Mesangial cell (primary cell): ENCODE data around the gene HSP90B1. TPM values are rescaled to one million over a fixed set of nuclear protein-coding genes. Genes with fewer than 3 reads are reported as not detected.

Experiments
- total RNA-seq: library from RNA; depleted of rRNA; stranded (reverse); fragments of >200 nt; gene quantifications from 2 replicates; pipeline ENCODE4 v1.2.3, GENCODE V29; 2015

The HSP90B1 gene
- 161 and 336 TPM in 2 replicates for total RNA-seq

DNA sequence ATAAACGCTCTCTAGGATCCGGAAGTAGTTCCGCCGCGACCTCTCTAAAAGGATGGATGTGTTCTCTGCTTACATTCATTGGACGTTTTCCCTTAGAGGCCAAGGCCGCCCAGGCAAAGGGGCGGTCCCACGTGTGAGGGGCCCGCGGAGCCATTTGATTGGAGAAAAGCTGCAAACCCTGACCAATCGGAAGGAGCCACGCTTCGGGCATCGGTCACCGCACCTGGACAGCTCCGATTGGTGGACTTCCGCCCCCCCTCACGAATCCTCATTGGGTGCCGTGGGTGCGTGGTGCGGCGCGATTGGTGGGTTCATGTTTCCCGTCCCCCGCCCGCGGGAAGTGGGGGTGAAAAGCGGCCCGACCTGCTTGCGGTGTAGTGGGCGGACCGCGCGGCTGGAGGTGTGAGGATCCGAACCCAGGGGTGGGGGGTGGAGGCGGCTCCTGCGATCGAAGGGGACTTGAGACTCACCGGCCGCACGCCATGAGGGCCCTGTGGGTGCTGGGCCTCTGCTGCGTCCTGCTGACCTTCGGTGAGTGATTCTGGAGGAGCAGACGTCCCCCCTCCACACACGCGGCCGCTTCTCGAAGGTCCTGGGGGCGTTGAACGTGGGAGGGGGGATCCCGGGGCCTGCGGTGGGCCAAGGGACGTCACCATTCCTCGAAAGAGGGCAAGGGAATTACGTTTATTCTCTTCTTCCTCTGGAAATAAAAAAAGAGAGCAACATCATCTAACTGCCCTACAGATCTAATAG is at the start of gene HSP90B1:
Gene HSP90B1 (plus strand): TSS at position 377 of the 753 bp plus-strand sequence. CDS start 106 bp downstream, at position 483.

DNA sequence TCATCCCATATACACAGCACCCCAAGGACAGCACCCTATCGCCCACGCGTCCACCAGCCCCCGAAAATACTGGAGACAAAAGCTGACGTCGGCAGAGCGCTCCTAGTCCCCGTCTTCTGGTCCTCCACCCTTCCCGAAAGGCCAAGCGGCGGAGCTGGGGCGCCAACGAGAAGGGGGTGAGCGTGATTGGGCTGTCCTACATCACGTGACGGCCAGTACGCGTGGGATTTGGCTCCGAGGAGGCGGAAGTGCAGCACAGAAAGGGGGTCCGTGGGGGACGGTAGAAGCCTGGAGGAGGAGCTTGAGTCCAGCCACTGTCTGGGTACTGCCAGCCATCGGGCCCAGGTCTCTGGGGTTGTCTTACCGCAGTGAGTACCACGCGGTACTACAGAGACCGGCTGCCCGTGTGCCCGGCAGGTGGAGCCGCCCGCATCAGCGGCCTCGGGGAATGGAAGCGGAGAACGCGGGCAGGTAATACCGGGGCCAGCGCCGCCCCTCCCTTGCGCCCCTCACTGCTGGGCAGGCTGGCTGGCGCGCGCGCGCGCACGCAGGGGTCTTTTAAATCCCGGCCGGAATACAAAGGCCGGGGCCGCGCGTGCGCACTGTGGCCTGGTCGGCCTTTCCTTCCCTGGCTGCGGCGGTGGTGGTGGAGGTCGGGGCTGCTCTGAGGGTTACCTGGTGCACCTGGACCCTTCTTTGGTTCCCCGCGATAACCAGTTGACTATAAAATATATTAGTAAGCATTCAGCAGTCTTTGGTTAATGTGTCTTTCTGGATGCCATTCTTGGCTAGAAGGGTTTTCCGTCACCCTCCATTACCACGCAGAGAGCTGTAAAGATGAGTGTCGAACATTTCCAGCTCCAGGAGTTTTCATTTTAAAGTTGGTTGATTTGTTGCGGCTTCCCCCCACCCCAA is 35.6 kb downstream of the HSP90B1 start, which contains the start of gene TDG:
Gene TDG (plus strand): TSS at position 283 of the 915 bp plus-strand sequence. CDS start 166 bp downstream, at position 449.

Other genes starting within 250 kb of the HSP90B1 start
- 10.6 and 16.1 TPM in 2 replicates for gene NT5DC3, start 89.2 kb upstream of the HSP90B1 start, total RNA-seq
- 19.6 and 19.7 TPM in 2 replicates for gene TDG, start 35.5 kb downstream of the HSP90B1 start, total RNA-seq
- 2.1 and 10.9 TPM in 2 replicates for gene GLT8D2, start 119.8 kb downstream of the HSP90B1 start, total RNA-seq
- gene HCFC2, start 134.1 kb downstream of the HSP90B1 start, total RNA-seq, result 4.6 and 6.8 TPM in 2 replicates
- 9.4 and 10.9 TPM in 2 replicates for gene NFYB, start 207.8 kb downstream of the HSP90B1 start, total RNA-seq